SK-N-SH treated with all-trans-retinoic acid at 6 μM for 48 hours (cell line): Measurements from ENCODE around the gene PLD3.

ENCODE experiments used
- ZFP30 ChIP-seq: fragments of 450-650 bp; formaldehyde crosslinking; IDR thresholded peaks from 2 replicates; pipeline ENCODE4 v1.5.0; 2022; ENCODE audit warnings: mild to moderate bottlenecking, moderate library complexity
- TF ChIP-seq, protein P1 (sequence below): fragments of 250-450 bp; sonication (Bioruptor Pico); IDR thresholded peaks from 2 replicates; pipeline ENCODE4 v1.8.0; 2021; ENCODE audit warnings: low read depth, mild to moderate bottlenecking, moderate library complexity, borderline replicate concordance

DNA sequence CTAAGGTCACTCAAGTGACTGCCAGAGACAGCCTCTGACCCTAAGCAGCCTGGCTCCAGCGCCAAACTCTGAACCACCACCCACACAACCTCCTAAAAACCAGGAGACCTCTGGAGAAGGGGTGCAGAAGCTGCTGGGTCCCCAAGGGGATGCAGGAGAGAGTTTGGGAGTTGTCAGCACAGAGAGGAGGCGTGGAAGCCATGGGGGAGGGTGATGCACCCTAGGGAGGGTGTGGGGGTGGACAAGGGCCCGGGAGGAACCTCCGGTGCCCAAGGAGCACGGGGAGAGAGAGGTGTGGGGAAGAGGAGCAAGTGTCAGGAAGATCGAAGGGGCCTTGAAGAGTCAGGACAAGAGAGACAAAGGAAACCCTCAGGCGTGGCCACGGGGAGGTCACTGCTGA is 43.6 kb downstream of the PLD3 start:
- TF ChIP-seq, protein P1, sequence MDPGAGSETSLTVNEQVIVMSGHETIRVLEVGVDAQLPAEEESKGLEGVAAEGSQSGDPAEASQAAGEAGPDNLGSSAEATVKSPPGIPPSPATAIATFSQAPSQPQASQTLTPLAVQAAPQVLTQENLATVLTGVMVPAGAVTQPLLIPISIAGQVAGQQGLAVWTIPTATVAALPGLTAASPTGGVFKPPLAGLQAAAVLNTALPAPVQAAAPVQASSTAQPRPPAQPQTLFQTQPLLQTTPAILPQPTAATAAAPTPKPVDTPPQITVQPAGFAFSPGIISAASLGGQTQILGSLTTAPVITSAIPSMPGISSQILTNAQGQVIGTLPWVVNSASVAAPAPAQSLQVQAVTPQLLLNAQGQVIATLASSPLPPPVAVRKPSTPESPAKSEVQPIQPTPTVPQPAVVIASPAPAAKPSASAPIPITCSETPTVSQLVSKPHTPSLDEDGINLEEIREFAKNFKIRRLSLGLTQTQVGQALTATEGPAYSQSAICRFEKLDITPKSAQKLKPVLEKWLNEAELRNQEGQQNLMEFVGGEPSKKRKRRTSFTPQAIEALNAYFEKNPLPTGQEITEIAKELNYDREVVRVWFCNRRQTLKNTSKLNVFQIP (CRISPR knock-in tag) = no peak
- TF ChIP-seq ZFP30 (CRISPR knock-in tag) = no peak
